M059J (cell line): ENCODE data around the gene C10orf71. TPM values are rescaled to one million over a fixed set of nuclear protein-coding genes. Genes with fewer than 3 reads are reported as not detected.

Experiments used
- DNase-seq: peaks from one replicate; pipeline ENCODE4 v3.0.0-alpha.2; 2012; ENCODE audit warnings: low read depth
- total RNA-seq: library from RNA; depleted of rRNA; stranded (reverse); fragments of >200 nt; shearing (Covaris generic); gene quantifications from 2 replicates; pipeline ENCODE4 v1.2.3, GENCODE V29; 2014

Gene C10orf71
- total RNA-seq, 1 experiment from 2014 or later, result not detected

GRCh38 chr10:49359349-49360270 is 60.6 kb downstream of the C10orf71 start:
- DNase-seq, result peak; percentile 23

- DNase-seq, result peak; percentile 16
Observed at GRCh38 chr10:49360271-49361177, 61.6 kb downstream of the C10orf71 start.

- DNase-seq, result no peak
Observed at GRCh38 chr10:49361178-49361554, 62.2 kb downstream of the C10orf71 start.

- no peak for DNase-seq
Observed at GRCh38 chr10:49361735-49362568, 63.0 kb downstream of the C10orf71 start.

- no peak for DNase-seq
Observed at GRCh38 chr10:49362596-49363260, 63.8 kb downstream of the C10orf71 start.

- no peak for DNase-seq
Observed at GRCh38 chr10:49363309-49364031, 64.5 kb downstream of the C10orf71 start.

- DNase-seq, result no peak
Observed at GRCh38 chr10:49364051-49364450, 65.1 kb downstream of the C10orf71 start.

- DNase-seq, result no peak
Observed at GRCh38 chr10:49364747-49365146, 65.8 kb downstream of the C10orf71 start.

GRCh38 chr10:49365275-49365674 is 66.3 kb downstream of the C10orf71 start:
- DNase-seq, result no peak

- no peak for DNase-seq
Observed at GRCh38 chr10:49365675-49366415, 66.9 kb downstream of the C10orf71 start.

GRCh38 chr10:49366460-49366859 is 67.5 kb downstream of the C10orf71 start:
- DNase-seq, result no peak

GRCh38 chr10:49367600-49367999 is 68.6 kb downstream of the C10orf71 start:
- DNase-seq, result no peak

GRCh38 chr10:49368256-49368655 is 69.3 kb downstream of the C10orf71 start:
- DNase-seq, result no peak

- no peak for DNase-seq
Observed at GRCh38 chr10:49369216-49370162, 70.5 kb downstream of the C10orf71 start.

- DNase-seq, result no peak
Observed at GRCh38 chr10:49370326-49371100, 71.5 kb downstream of the C10orf71 start.

- DNase-seq, result no peak
Observed at GRCh38 chr10:49371967-49372366, 73.0 kb downstream of the C10orf71 start.

- DNase-seq, result no peak
Observed at GRCh38 chr10:49373361-49373760, 74.4 kb downstream of the C10orf71 start.

- no peak for DNase-seq
Observed at GRCh38 chr10:49374740-49375139, 75.8 kb downstream of the C10orf71 start.
